Lung (tissue), 12 donors: Measurements from ENCODE around the gene SMTNL2. TPM values are rescaled to one million over a fixed set of nuclear protein-coding genes. Genes with fewer than 3 reads are reported as not detected.

ENCODE experiments used
- ATAC-seq: fragments of 200-7000 bp; cut with Tn5 transposase; one replicate; pipeline ENCODE4 v1.9.1; 2020; ENCODE audit warnings: moderate number of reproducible peaks; ENCODE audit not compliant: insufficient read depth, low FRiP score
- DNase-seq, 3 donors: peaks; one replicate each; pipeline ENCODE4 v3.0.0-alpha.2; 2013 to 2017
- H3K27ac ChIP-seq, 2 donors: one replicate each; pipeline ENCODE4 v1.5.1; 2013; ENCODE audit warnings: mild to moderate bottlenecking in 2 of 2, moderate library complexity in 2 of 2, control low read depth in 1 of 2, inconsistent platforms in 1 of 2, low read depth in 1 of 2, low read length in 1 of 2
- H3K27me3 ChIP-seq, 3 donors: one replicate each; pipeline ENCODE4 v1.5.1; 2013; ENCODE audit warnings: low read length in 2 of 3; ENCODE audit not compliant: control insufficient read depth in 3 of 3, insufficient read depth in 3 of 3
- H3K36me3 ChIP-seq, 4 donors: one replicate each; pipeline ENCODE4 v1.5.1; 2013; ENCODE audit warnings: low read length in 4 of 4, mild to moderate bottlenecking in 1 of 4, moderate library complexity in 1 of 4; ENCODE audit not compliant: control insufficient read depth in 4 of 4, insufficient read depth in 4 of 4
- H3K4me1 ChIP-seq, 5 donors: one replicate each; pipeline ENCODE4 v1.5.1; 2013; ENCODE audit warnings: low read length in 5 of 5, mild to moderate bottlenecking in 2 of 5, moderate library complexity in 1 of 5; ENCODE audit not compliant: control insufficient read depth in 5 of 5, insufficient read depth in 5 of 5
- H3K4me3 ChIP-seq: one replicate; pipeline ENCODE4 v1.5.1; 2013; ENCODE audit warnings: mild to moderate bottlenecking, control low read depth, moderate library complexity
- H3K9ac ChIP-seq, 2 donors: one replicate each; pipeline ENCODE4 v1.5.1; 2013; ENCODE audit warnings: low read length in 2 of 2, control low read depth in 1 of 2; ENCODE audit not compliant: insufficient read depth in 1 of 2
- H3K9me3 ChIP-seq, 4 donors: one replicate each; pipeline ENCODE4 v1.5.1; 2013; ENCODE audit warnings: low read length in 3 of 4, mild to moderate bottlenecking in 1 of 4, moderate library complexity in 1 of 4; ENCODE audit not compliant: control insufficient read depth in 4 of 4, insufficient read depth in 3 of 4
- CTCF ChIP-seq: IDR thresholded peaks from 2 replicates; pipeline ENCODE4 v1.5.1; 2012; ENCODE audit warnings: mild to moderate bottlenecking; ENCODE audit errors: control extremely low read depth, extremely low read depth
- WGBS, 2 donors: extraction: QIAGEN DNeasy Blood & Tissue Kit; methylation state at CpG; one replicate each; pipeline ENCODE4 v1.1.7; 2013; 5-methylcytosine and 5-hydroxymethylcytosine counted together
- polyA plus RNA-seq, 2 donors: library from polyadenylated mRNA; stranded (reverse); fragments of 200-250 nt; gene quantifications; one replicate each; pipeline ENCODE4 v1.2.1, GENCODE V29; 2013
- total RNA-seq, 2 donors: library from RNA; depleted of rRNA in 1 of 2; stranded (reverse); fragments of >200 nt in 1 of 2; gene quantifications; one replicate each; pipeline ENCODE4 v1.2.1, GENCODE V29; 2014 to 2021
- donor health status: control.
- donor health status: control.
- donor health status: Bipolar disorder and iron deficiency.
- donor health status: healthy.
- donor health status: DM: yes; HTN: yes; CAD: no.

The SMTNL2 gene
- total and polyA plus RNA-seq, 4 donors = 1.5 to 18.1 (median 6.9) TPM

GRCh38 chr17:4596636-4597380, 12.5 kb downstream of the SMTNL2 start:
- H3K4me1 ChIP-seq = peaks cover 4 to 65% (median 20%) of the 10 kb centered on the region in 5 donors
- WGBS, 2 donors = 96 to 97% methylated on average over 31 to 36 of the region's 36 CpGs
- H3K4me3 ChIP-seq = no peak overlapping the region
- H3K27me3 ChIP-seq = no peaks in the 10 kb centered on the region
- no peaks in the 10 kb centered on the region for H3K9me3 ChIP-seq
- TF ChIP-seq CTCF = no peak
- DNase-seq (no peak), ATAC-seq (no peak)
- H3K27ac ChIP-seq = no peak overlapping the region
- peaks cover 0 to 6% (median 0%) of the 10 kb centered on the region in 4 donors for H3K36me3 ChIP-seq
- no peak overlapping the region for H3K9ac ChIP-seq

GRCh38 chr17:4597975-4598374, 13.6 kb downstream of the SMTNL2 start:
- DNase-seq (peak in 1 of 3 donors; percentile 17), ATAC-seq (no peak)
- H3K27me3 ChIP-seq = no peaks in the 10 kb centered on the region
- no peak for TF ChIP-seq CTCF
- H3K4me1 ChIP-seq = peaks cover 4 to 54% (median 16%) of the 10 kb centered on the region in 5 donors
- H3K4me3 ChIP-seq = no peak overlapping the region
- H3K36me3 ChIP-seq = peaks cover 0 to 6% (median 0%) of the 10 kb centered on the region in 4 donors
- 79 to 81% methylated on average over 12 to 13 of the region's 13 CpGs for WGBS, 2 donors
- H3K27ac ChIP-seq = peak overlapping the region in 1 of 2 donors; percentile 20
- H3K9ac ChIP-seq = no peak overlapping the region
- H3K9me3 ChIP-seq = no peaks in the 10 kb centered on the region

GRCh38 chr17:4598776-4599504, 14.6 kb downstream of the SMTNL2 start:
- peak; percentile 94 to 99 (median 98) for DNase-seq
- whole genome bisulfite sequencing, 2 donors = 70 to 73% methylated on average over 20 of the region's 20 CpGs
- Histone ChIP-seq H3K4me3 (no peak overlapping the region), H3K27ac (peak overlapping the region; percentile 43 to 78), H3K36me3 (peaks cover 0 to 6% (median 0%) of the 10 kb centered on the region in 4 donors), H3K9ac (no peak overlapping the region), H3K9me3 (no peaks in the 10 kb centered on the region), H3K4me1 (peaks cover 4 to 48% (median 11%) of the 10 kb centered on the region in 5 donors), H3K27me3 (no peaks in the 10 kb centered on the region)
- no peak for TF ChIP-seq CTCF
- peak; percentile 46 for ATAC-seq
